A549 (cell line): ENCODE measurements around the gene RASGRP2. TPM values are rescaled to one million over a fixed set of nuclear protein-coding genes. Genes with fewer than 3 reads are reported as not detected.

Experiments used
- ATAC-seq, 2 experiments: fragments of 200-7000 bp in 1 of 2; fragments of >200 bp in 1 of 2; cut with Nextera tagmentation in 1 of 2; cut with Tn5 transposase in 1 of 2; 3 replicates each; pipeline versions ENCODE4 v1.8.0 to v1.9.1; 2018 to 2020; ENCODE audit warnings: mild to moderate bottlenecking in 1 of 2, moderate library complexity in 1 of 2
- CTCF ChIA-PET: fragments of 300-600 bp; sonication (Branson Sonifier 250); formaldehyde crosslinking; extraction: SDS; loops from one replicate; lab custom pipeline; 2021; ENCODE audit warnings: antibody characterized with exemption, inconsistent platforms; lab: Yijun Ruan, JAX
- POLR2A ChIA-PET: fragments of 350-600 bp; formaldehyde crosslinking; extraction: SDS; loops from one replicate; lab custom pipeline; 2021; ENCODE audit warnings: antibody characterized with exemption, inconsistent platforms; lab: Yijun Ruan, JAX
- DNase-seq, 2 experiments: peaks; one replicate each; pipeline versions ENCODE4 v3.0.0 to v3.0.0-alpha.2; 2011 to 2016; ENCODE audit warnings: low read depth in 1 of 2, low spot score in 1 of 2
- FAIRE-seq: peaks from 2 replicates; lab custom pipeline; 2011; peaks lifted over from hg19 to GRCh38; lab: Jason Lieb, UNC
- H3K27ac ChIP-seq, 2 experiments: fragments of >200 bp; sonication (Bioruptor Twin); formaldehyde crosslinking; 3 replicates each; pipeline ENCODE4 v1.5.1; 2016 to 2017
- H3K4me1 ChIP-seq: fragments of >200 bp; sonication (Bioruptor Twin); formaldehyde crosslinking; 3 replicates; pipeline ENCODE4 v1.6.1; 2016
- H3K4me2 ChIP-seq: fragments of >200 bp; sonication (Bioruptor Twin); formaldehyde crosslinking; 3 replicates; pipeline ENCODE4 v1.6.1; 2016
- H3K4me3 ChIP-seq: fragments of >200 bp; sonication (Bioruptor Twin); formaldehyde crosslinking; 3 replicates; pipeline ENCODE4 v1.5.1; 2016
- H3K9me3 ChIP-seq: fragments of >200 bp; sonication (Bioruptor Twin); formaldehyde crosslinking; 3 replicates; pipeline ENCODE4 v1.6.1; 2016
- EHMT2 ChIP-seq: fragments of 200-600 bp; sonication (generic); IDR thresholded peaks from 2 replicates; pipeline ENCODE4 v1.6.1; 2016; ENCODE audit warnings: antibody characterized with exemption, low read depth, mild to moderate bottlenecking, moderate library complexity
- ESRRA ChIP-seq: fragments of 150-350 bp; IDR thresholded peaks from 2 replicates; pipeline ENCODE4 v1.6.1; 2014; ENCODE audit warnings: mild to moderate bottlenecking, low read length, borderline replicate concordance
- HOXB13 ChIP-seq: fragments of 250-450 bp; sonication (Bioruptor Pico); IDR thresholded peaks from 2 replicates; pipeline ENCODE4 v1.5.0; 2020; ENCODE audit warnings: low read depth, mild to moderate bottlenecking, moderate library complexity
- HOXB5 ChIP-seq: fragments of 250-450 bp; sonication (Bioruptor Pico); IDR thresholded peaks from 2 replicates; pipeline ENCODE4 v1.5.0; 2020; ENCODE audit warnings: mild to moderate bottlenecking, moderate library complexity
- JUN ChIP-seq, 2 experiments: fragments of >200 bp; sonication (Bioruptor Twin); formaldehyde crosslinking; IDR thresholded peaks; 2 replicates in 1 of 2; 3 replicates in 1 of 2; pipeline ENCODE4 v1.6.1; 2016 to 2017
- NPAS2 ChIP-seq: fragments of 250-450 bp; sonication (Bioruptor Pico); IDR thresholded peaks from 2 replicates; pipeline ENCODE4 v1.8.0; 2022; ENCODE audit warnings: mild to moderate bottlenecking, moderate library complexity, borderline replicate concordance
- NR3C1 ChIP-seq: fragments of >200 bp; sonication (Bioruptor Twin); formaldehyde crosslinking; IDR thresholded peaks from 3 replicates; pipeline ENCODE4 v1.6.1; 2017
- RCOR1 ChIP-seq: fragments of 150-350 bp; IDR thresholded peaks from 2 replicates; pipeline ENCODE4 v1.6.1; 2014; ENCODE audit warnings: antibody characterized with exemption, low read length, low read depth
- RFX5 ChIP-seq: fragments of 450-650 bp; IDR thresholded peaks from 2 replicates; pipeline ENCODE4 v1.7.1; 2014; ENCODE audit warnings: antibody characterized with exemption, mild to moderate bottlenecking, moderate library complexity
- SMC3 ChIP-seq: fragments of >200 bp; sonication (Bioruptor Twin); formaldehyde crosslinking; IDR thresholded peaks from 3 replicates; pipeline ENCODE4 v1.6.1; 2018; ENCODE audit warnings: inconsistent platforms
- TFCP2L1 ChIP-seq: fragments of 250-450 bp; sonication (Bioruptor Pico); IDR thresholded peaks from 2 replicates; pipeline ENCODE4 v1.5.0; 2021; ENCODE audit warnings: mild to moderate bottlenecking
- WGBS: methylation state at CpG from one replicate; pipeline ENCODE4 v1.1.6; 2017; ENCODE audit errors: missing lambda C conversion rate; 5-methylcytosine and 5-hydroxymethylcytosine counted together
- polyA plus RNA-seq, 4 experiments: library from polyadenylated mRNA; depleted of rRNA in 3 of 4; stranded (reverse); fragments of >200 nt; fragmentation: RNase III in 1 of 4; extraction: RNeasy Plus Mini Kit Qiagen cat#74134 plus additional on column Dnase treatment in 1 of 4; gene quantifications; 2 replicates in 3 of 4; 3 replicates in 1 of 4; pipeline ENCODE4 v1.2.3, GENCODE V29; 2011 to 2017
- TF ChIP-seq, protein P1 (sequence below): fragments of 200-600 bp; sonication (generic); IDR thresholded peaks from 2 replicates; pipeline ENCODE4 v1.6.1; 2016; ENCODE audit warnings: antibody characterized with exemption, mild to moderate bottlenecking, moderate library complexity
- TF ChIP-seq, protein P2 (sequence below): fragments of >200 bp; sonication (Bioruptor Twin); formaldehyde crosslinking; IDR thresholded peaks from 3 replicates; pipeline ENCODE4 v1.6.1; 2016
- TF ChIP-seq, protein P3 (sequence below): fragments of 250-450 bp; sonication (Bioruptor Pico); IDR thresholded peaks from 2 replicates; pipeline ENCODE4 v1.5.0; 2020; ENCODE audit warnings: low read depth, mild to moderate bottlenecking, moderate library complexity
- TF ChIP-seq, protein P4 (sequence below): fragments of >200 bp; sonication (Bioruptor Twin); formaldehyde crosslinking; IDR thresholded peaks from 3 replicates; pipeline ENCODE4 v1.5.1; 2016

The RASGRP2 gene
- polyA plus RNA-seq, 2 of the 4 experiments (the other 2 are of a cell fraction): 0.88 to 0.89 TPM

DNA sequence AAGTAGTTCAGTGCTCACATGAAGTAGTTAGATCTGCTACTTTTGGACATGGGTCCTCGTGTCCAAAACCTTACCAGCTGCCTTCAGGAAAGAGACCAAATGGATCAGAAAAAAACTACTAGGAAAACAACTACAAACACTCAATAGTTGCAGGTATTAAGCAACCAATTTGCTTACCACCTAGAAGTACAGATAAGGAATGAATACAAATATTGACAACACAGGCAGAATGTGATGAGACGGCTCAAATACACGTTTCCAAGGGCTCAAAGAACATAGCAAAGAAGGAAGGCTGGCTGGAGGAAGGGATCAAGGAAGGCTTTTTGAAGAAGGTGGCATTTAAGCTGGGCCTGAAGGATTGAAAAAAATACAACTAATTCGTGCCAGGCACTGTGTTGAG, 62.8 kb downstream of the RASGRP2 start:
- ATAC-seq: no peak
- ChIA-PET CTCF (interaction anchor here (1.5 to 3.4 kb wide), 2 partner anchors 21 to 29 kb away, joined by 3 to 14 read pairs; no protein-coding TSS in a partner anchor), POLR2A (no interaction called here)
- no peak for FAIRE-seq
- Histone ChIP-seq H3K4me3 (no peak overlapping the region), H3K27ac (no peak overlapping the region), H3K4me2 (no peak overlapping the region), H3K4me1 (no peaks in the 10 kb centered on the region), H3K9me3 (no peaks in the 10 kb centered on the region)
- DNase-seq: no peak
- WGBS: 12% methylated on average over 4 of the region's 4 CpGs
- TF ChIP-seq, protein P1, sequence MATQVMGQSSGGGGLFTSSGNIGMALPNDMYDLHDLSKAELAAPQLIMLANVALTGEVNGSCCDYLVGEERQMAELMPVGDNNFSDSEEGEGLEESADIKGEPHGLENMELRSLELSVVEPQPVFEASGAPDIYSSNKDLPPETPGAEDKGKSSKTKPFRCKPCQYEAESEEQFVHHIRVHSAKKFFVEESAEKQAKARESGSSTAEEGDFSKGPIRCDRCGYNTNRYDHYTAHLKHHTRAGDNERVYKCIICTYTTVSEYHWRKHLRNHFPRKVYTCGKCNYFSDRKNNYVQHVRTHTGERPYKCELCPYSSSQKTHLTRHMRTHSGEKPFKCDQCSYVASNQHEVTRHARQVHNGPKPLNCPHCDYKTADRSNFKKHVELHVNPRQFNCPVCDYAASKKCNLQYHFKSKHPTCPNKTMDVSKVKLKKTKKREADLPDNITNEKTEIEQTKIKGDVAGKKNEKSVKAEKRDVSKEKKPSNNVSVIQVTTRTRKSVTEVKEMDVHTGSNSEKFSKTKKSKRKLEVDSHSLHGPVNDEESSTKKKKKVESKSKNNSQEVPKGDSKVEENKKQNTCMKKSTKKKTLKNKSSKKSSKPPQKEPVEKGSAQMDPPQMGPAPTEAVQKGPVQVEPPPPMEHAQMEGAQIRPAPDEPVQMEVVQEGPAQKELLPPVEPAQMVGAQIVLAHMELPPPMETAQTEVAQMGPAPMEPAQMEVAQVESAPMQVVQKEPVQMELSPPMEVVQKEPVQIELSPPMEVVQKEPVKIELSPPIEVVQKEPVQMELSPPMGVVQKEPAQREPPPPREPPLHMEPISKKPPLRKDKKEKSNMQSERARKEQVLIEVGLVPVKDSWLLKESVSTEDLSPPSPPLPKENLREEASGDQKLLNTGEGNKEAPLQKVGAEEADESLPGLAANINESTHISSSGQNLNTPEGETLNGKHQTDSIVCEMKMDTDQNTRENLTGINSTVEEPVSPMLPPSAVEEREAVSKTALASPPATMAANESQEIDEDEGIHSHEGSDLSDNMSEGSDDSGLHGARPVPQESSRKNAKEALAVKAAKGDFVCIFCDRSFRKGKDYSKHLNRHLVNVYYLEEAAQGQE: no peak
- TF ChIP-seq, protein P2, sequence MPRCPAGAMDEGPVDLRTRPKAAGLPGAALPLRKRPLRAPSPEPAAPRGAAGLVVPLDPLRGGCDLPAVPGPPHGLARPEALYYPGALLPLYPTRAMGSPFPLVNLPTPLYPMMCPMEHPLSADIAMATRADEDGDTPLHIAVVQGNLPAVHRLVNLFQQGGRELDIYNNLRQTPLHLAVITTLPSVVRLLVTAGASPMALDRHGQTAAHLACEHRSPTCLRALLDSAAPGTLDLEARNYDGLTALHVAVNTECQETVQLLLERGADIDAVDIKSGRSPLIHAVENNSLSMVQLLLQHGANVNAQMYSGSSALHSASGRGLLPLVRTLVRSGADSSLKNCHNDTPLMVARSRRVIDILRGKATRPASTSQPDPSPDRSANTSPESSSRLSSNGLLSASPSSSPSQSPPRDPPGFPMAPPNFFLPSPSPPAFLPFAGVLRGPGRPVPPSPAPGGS: no peak
- no peak for TF ChIP-seq HOXB5 (CRISPR knock-in tag)
- no peak for TF ChIP-seq ESRRA
- TF ChIP-seq, protein P3, sequence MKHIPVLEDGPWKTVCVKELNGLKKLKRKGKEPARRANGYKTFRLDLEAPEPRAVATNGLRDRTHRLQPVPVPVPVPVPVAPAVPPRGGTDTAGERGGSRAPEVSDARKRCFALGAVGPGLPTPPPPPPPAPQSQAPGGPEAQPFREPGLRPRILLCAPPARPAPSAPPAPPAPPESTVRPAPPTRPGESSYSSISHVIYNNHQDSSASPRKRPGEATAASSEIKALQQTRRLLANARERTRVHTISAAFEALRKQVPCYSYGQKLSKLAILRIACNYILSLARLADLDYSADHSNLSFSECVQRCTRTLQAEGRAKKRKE (CRISPR knock-in tag): no peak
- TF ChIP-seq NR3C1: no peak
- TF ChIP-seq NPAS2: no peak
- no peak for TF ChIP-seq HOXB13 (CRISPR knock-in tag)

DNA sequence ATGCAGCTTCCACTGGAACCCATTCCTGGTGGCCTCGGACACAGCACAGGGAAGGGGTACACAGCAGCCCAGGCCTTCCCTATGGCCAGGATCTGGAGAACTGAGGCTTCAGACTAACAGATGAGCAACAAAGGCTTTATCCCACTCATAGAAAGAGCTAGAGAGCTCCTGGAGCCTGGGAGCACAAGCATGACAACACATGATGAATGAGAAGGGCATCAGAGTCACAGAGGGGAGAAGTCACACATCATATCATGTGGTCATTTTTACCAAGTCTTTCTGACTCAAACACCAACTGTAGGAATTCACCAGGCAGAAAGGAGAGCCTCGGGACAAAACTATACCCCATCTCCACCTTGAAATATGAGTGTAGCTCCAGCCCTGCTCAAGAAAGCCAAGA, 64.1 kb downstream of the RASGRP2 start:
- Histone ChIP-seq H3K27ac (no peak overlapping the region), H3K4me3 (no peak overlapping the region), H3K9me3 (no peaks in the 10 kb centered on the region), H3K4me1 (peaks cover 10% of the 10 kb centered on the region), H3K4me2 (no peak overlapping the region)
- WGBS: 10% methylated on average over 1 of the region's 2 CpGs
- DNase-seq (no peak), FAIRE-seq (no peak), ATAC-seq (no peak)
- ChIA-PET CTCF (interaction anchor here (1.4 to 3.6 kb wide), 5 partner anchors 9 to 230 kb away, joined by 3 to 29 read pairs (median 4); no protein-coding TSS in a partner anchor), POLR2A (no interaction called here)
- TF ChIP-seq SMC3 (no peak), RFX5 (no peak), RCOR1 (no peak)

DNA sequence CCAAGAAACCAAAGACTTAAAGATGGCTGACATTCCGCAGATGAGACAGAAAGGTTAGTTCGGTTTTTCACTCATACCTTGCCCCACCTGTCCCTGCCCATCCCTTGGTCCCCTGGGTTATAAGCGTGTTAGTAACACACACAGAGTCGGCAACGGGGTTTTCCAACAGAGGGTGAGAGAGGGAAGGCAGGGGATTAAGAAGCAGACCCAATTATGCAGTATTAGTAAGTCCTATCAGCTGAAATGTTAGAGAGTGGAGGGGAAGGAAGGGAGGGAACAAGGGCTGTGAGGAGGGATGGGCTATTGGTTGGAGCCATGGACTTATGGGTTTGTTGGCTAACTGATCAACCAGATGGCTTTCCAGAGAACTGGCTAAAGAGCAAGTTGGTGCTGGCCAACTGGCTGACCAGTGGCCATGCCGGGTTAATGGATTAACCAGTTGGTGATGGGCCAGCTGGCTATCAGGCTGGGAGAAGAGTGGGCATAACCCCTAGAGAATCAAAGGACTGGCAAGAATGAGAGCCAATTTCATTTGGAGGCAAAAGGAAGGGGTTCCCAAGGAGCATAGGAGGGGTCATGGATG, 66.4 kb downstream of the RASGRP2 start:
- Histone ChIP-seq H3K9me3 (no peaks in the 10 kb centered on the region), H3K4me2 (no peak overlapping the region), H3K27ac (no peak overlapping the region), H3K4me1 (peaks cover 12% of the 10 kb centered on the region), H3K4me3 (no peak overlapping the region)
- TF ChIP-seq JUN (IDR thresholded peaks at IDR 0.05) (no peak), EHMT2 (no peak), TFCP2L1 (CRISPR knock-in tag) (no peak)
- TF ChIP-seq, protein P4, sequence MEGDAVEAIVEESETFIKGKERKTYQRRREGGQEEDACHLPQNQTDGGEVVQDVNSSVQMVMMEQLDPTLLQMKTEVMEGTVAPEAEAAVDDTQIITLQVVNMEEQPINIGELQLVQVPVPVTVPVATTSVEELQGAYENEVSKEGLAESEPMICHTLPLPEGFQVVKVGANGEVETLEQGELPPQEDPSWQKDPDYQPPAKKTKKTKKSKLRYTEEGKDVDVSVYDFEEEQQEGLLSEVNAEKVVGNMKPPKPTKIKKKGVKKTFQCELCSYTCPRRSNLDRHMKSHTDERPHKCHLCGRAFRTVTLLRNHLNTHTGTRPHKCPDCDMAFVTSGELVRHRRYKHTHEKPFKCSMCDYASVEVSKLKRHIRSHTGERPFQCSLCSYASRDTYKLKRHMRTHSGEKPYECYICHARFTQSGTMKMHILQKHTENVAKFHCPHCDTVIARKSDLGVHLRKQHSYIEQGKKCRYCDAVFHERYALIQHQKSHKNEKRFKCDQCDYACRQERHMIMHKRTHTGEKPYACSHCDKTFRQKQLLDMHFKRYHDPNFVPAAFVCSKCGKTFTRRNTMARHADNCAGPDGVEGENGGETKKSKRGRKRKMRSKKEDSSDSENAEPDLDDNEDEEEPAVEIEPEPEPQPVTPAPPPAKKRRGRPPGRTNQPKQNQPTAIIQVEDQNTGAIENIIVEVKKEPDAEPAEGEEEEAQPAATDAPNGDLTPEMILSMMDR: no peak
- FAIRE-seq (no peak), DNase-seq (no peak), ATAC-seq (no peak)
- ChIA-PET POLR2A (interaction anchor here (0.6 kb wide), 1 partner anchor 309 kb away, joined by 4 read pairs; no protein-coding TSS in a partner anchor), CTCF (interaction anchor here (3.6 kb wide), 1 partner anchor 11 kb away, joined by 29 read pairs; no protein-coding TSS in a partner anchor)
- 45% methylated on average over 6 of the region's 6 CpGs for WGBS

Other genes with a start within 250 kb of the RASGRP2 start
- 0.19 and 0.23 TPM in 2 replicates for gene SLC22A11, start 188.2 kb downstream of the RASGRP2 start, polyA plus RNA-seq (2011; rRNA removed)
- gene SLC22A11, start 188.2 kb downstream of the RASGRP2 start, polyA plus RNA-seq (2017; fragmentation: RNase III; extraction: RNeasy Plus Mini Kit Qiagen cat#74134 plus additional on column Dnase treatment): 0.07 to 0.17 TPM (median 0.16 TPM) in 3 replicates
- gene SLC22A12, start 152.9 kb downstream of the RASGRP2 start, polyA plus RNA-seq (2011; rRNA removed): not detected in 2 replicates
- not detected in 3 replicates for gene SLC22A12, start 152.9 kb downstream of the RASGRP2 start, polyA plus RNA-seq (2017; fragmentation: RNase III; extraction: RNeasy Plus Mini Kit Qiagen cat#74134 plus additional on column Dnase treatment)
- not detected in 2 replicates for gene NRXN2, start 20.9 kb downstream of the RASGRP2 start, polyA plus RNA-seq (2011; rRNA removed)
- gene NRXN2, start 20.9 kb downstream of the RASGRP2 start, polyA plus RNA-seq (2017; fragmentation: RNase III; extraction: RNeasy Plus Mini Kit Qiagen cat#74134 plus additional on column Dnase treatment): 0.04 to 0.17 TPM (median 0.07 TPM) in 3 replicates
- gene PYGM, start 15.8 kb upstream of the RASGRP2 start, polyA plus RNA-seq (2011; rRNA removed): 0.22 and 0.40 TPM in 2 replicates
- gene PYGM, start 15.8 kb upstream of the RASGRP2 start, polyA plus RNA-seq (2017; fragmentation: RNase III; extraction: RNeasy Plus Mini Kit Qiagen cat#74134 plus additional on column Dnase treatment): 0.23 to 0.51 TPM (median 0.39 TPM) in 3 replicates
- gene SF1, start 34.4 kb upstream of the RASGRP2 start, polyA plus RNA-seq (2011; rRNA removed): 88.8 and 104 TPM in 2 replicates
- gene SF1, start 34.4 kb upstream of the RASGRP2 start, polyA plus RNA-seq (2017; fragmentation: RNase III; extraction: RNeasy Plus Mini Kit Qiagen cat#74134 plus additional on column Dnase treatment): 268 to 341 TPM (median 310 TPM) in 3 replicates
- gene MAP4K2, start 59.1 kb upstream of the RASGRP2 start, polyA plus RNA-seq (2011; rRNA removed): 9.4 and 10.2 TPM in 2 replicates
- gene MAP4K2, start 59.1 kb upstream of the RASGRP2 start, polyA plus RNA-seq (2017; fragmentation: RNase III; extraction: RNeasy Plus Mini Kit Qiagen cat#74134 plus additional on column Dnase treatment): 8.4 to 10.6 TPM (median 9.9 TPM) in 3 replicates
- gene MEN1, start 66.4 kb upstream of the RASGRP2 start, polyA plus RNA-seq (2011; rRNA removed): 17.0 and 18.5 TPM in 2 replicates
- 30.2 to 35.5 TPM (median 34.7 TPM) in 3 replicates for gene MEN1, start 66.4 kb upstream of the RASGRP2 start, polyA plus RNA-seq (2017; fragmentation: RNase III; extraction: RNeasy Plus Mini Kit Qiagen cat#74134 plus additional on column Dnase treatment)
- gene CDC42BPG, start 100.5 kb upstream of the RASGRP2 start, polyA plus RNA-seq (2011; rRNA removed): 0.35 and 0.50 TPM in 2 replicates
- gene CDC42BPG, start 100.5 kb upstream of the RASGRP2 start, polyA plus RNA-seq (2017; fragmentation: RNase III; extraction: RNeasy Plus Mini Kit Qiagen cat#74134 plus additional on column Dnase treatment): 1.0 to 1.1 TPM (median 1.0 TPM) in 3 replicates
- 25.9 and 27.7 TPM in 2 replicates for gene EHD1, start 134.5 kb upstream of the RASGRP2 start, polyA plus RNA-seq (2011; rRNA removed)
- gene EHD1, start 134.5 kb upstream of the RASGRP2 start, polyA plus RNA-seq (2017; fragmentation: RNase III; extraction: RNeasy Plus Mini Kit Qiagen cat#74134 plus additional on column Dnase treatment): 37.8 to 52.4 TPM (median 43.4 TPM) in 3 replicates
- gene ATG2A, start 173.1 kb upstream of the RASGRP2 start, polyA plus RNA-seq (2011; rRNA removed): 3.1 and 4.0 TPM in 2 replicates
- 10.7 to 13.4 TPM (median 12.8 TPM) in 3 replicates for gene ATG2A, start 173.1 kb upstream of the RASGRP2 start, polyA plus RNA-seq (2017; fragmentation: RNase III; extraction: RNeasy Plus Mini Kit Qiagen cat#74134 plus additional on column Dnase treatment)
- gene PPP2R5B, start 180.5 kb upstream of the RASGRP2 start, polyA plus RNA-seq (2011; rRNA removed): 6.9 and 11.1 TPM in 2 replicates
- gene PPP2R5B, start 180.5 kb upstream of the RASGRP2 start, polyA plus RNA-seq (2017; fragmentation: RNase III; extraction: RNeasy Plus Mini Kit Qiagen cat#74134 plus additional on column Dnase treatment): 3.9 to 6.1 TPM (median 5.7 TPM) in 3 replicates
- gene GPHA2, start 191.8 kb upstream of the RASGRP2 start, polyA plus RNA-seq (2011; rRNA removed): not detected in 2 replicates
- not detected in 3 replicates for gene GPHA2, start 191.8 kb upstream of the RASGRP2 start, polyA plus RNA-seq (2017; fragmentation: RNase III; extraction: RNeasy Plus Mini Kit Qiagen cat#74134 plus additional on column Dnase treatment)
- 0.12 and 0.24 TPM in 2 replicates for gene MAJIN, start 228.0 kb upstream of the RASGRP2 start, polyA plus RNA-seq (2011; rRNA removed)
- not detected in 3 replicates for gene MAJIN, start 228.0 kb upstream of the RASGRP2 start, polyA plus RNA-seq (2017; fragmentation: RNase III; extraction: RNeasy Plus Mini Kit Qiagen cat#74134 plus additional on column Dnase treatment)